C4-2B (cell line): ENCODE data around the gene DOC2B.

Source experiments
- CTCF ChIP-seq: fragments of 450-650 bp; conservative IDR thresholded peaks from 2 replicates; pipeline ENCODE4 v1.5.1; 2017; ENCODE audit warnings: mild to moderate bottlenecking
- ZFX ChIP-seq: fragments of 450-650 bp; IDR thresholded peaks from 2 replicates; pipeline ENCODE4 v1.6.1; 2017

GRCh38 chr17:144936-145670, 36.3 kb downstream of the DOC2B start:
- no peak for TF ChIP-seq CTCF
- no peak for TF ChIP-seq ZFX
